Neural cell (in vitro differentiated cells): Measurements from ENCODE around the gene GPR161. TPM values are rescaled to one million over a fixed set of nuclear protein-coding genes. Genes with fewer than 3 reads are reported as not detected.

Experiments used
- H2AFZ ChIP-seq: fragments of 200-600, 300-800 bp; sonication (generic), shearing (Covaris generic); 2 replicates; pipeline ENCODE4 v1.6.0; 2014; ENCODE audit warnings: low read depth, mild to moderate bottlenecking, antibody characterized with exemption, low read length, moderate library complexity
- H3F3A ChIP-seq: fragments of 200-600 bp; shearing (Covaris generic); 2 replicates; pipeline ENCODE4 v1.6.1; 2016; ENCODE audit warnings: mild to moderate bottlenecking, moderate library complexity, mixed read lengths, antibody characterized with exemption, low read length; ENCODE audit not compliant: insufficient read depth, poor library complexity, severe bottlenecking
- H3K27ac ChIP-seq: fragments of 200-600, 300-800 bp; sonication (generic), shearing (Covaris generic); 2 replicates; pipeline ENCODE4 v1.5.1; 2014; ENCODE audit warnings: mild to moderate bottlenecking, low read length, moderate library complexity
- H3K27me3 ChIP-seq: fragments of 300-800, 200-600 bp; sonication (generic), shearing (Covaris generic); 2 replicates; pipeline ENCODE4 v1.6.0; 2014; ENCODE audit warnings: mild to moderate bottlenecking, low read depth, low read length, moderate library complexity; ENCODE audit not compliant: insufficient read depth
- H3K36me3 ChIP-seq: fragments of 300-800, 200-600 bp; sonication (generic), shearing (Covaris generic); 2 replicates; pipeline ENCODE4 v1.5.1; 2014; ENCODE audit warnings: mild to moderate bottlenecking, antibody characterized with exemption, low read length, moderate library complexity; ENCODE audit not compliant: insufficient read depth
- H3K4me2 ChIP-seq: fragments of 300-800, 200-600 bp; sonication (generic), shearing (Covaris generic); 2 replicates; pipeline ENCODE4 v1.6.0; 2014; ENCODE audit warnings: mild to moderate bottlenecking, low read length
- H3K4me3 ChIP-seq: fragments of 300-800, 200-600 bp; sonication (generic), shearing (Covaris generic); 2 replicates; pipeline ENCODE4 v1.5.1; 2014; ENCODE audit warnings: mild to moderate bottlenecking, low read length, moderate library complexity
- H3K79me2 ChIP-seq: fragments of 200-600 bp; shearing (Covaris generic); replicated peaks from 2 replicates; pipeline ENCODE4 v1.6.0; 2014; ENCODE audit warnings: mild to moderate bottlenecking, low read length, moderate library complexity; ENCODE audit not compliant: insufficient read depth
- H3K9ac ChIP-seq: fragments of 300-800, 200-600 bp; sonication (generic), shearing (Covaris generic); 2 replicates; pipeline ENCODE4 v1.6.1; 2016; ENCODE audit warnings: mild to moderate bottlenecking, low read length, mixed read lengths
- H3K9me2 ChIP-seq: fragments of 200-600 bp; shearing (Covaris generic); 2 replicates; pipeline ENCODE4 v1.6.1; 2016; ENCODE audit warnings: mild to moderate bottlenecking, low read length, mixed read lengths; ENCODE audit not compliant: insufficient read depth
- H3K9me3 ChIP-seq: fragments of 200-600, 300-800 bp; sonication (generic), shearing (Covaris generic); 2 replicates; pipeline ENCODE4 v1.6.1; 2016; ENCODE audit warnings: mild to moderate bottlenecking, mixed run types, low read length, moderate library complexity, mixed read lengths
- H4K20me1 ChIP-seq: fragments of 200-600 bp; shearing (Covaris generic); 2 replicates; pipeline ENCODE4 v1.6.1; 2016; ENCODE audit warnings: mild to moderate bottlenecking, mixed run types; ENCODE audit not compliant: insufficient read depth
- EP300 ChIP-seq: fragments of 450-650 bp; conservative IDR thresholded peaks from 2 replicates; pipeline ENCODE4 v1.6.1; 2014; ENCODE audit warnings: antibody characterized with exemption, mild to moderate bottlenecking, moderate library complexity; ENCODE audit not compliant: poor library complexity, severe bottlenecking
- EZH2 ChIP-seq: fragments of 200-600, 300-800 bp; shearing (Covaris generic), sonication (generic); IDR thresholded peaks from 2 replicates; pipeline ENCODE4 v1.6.1; 2014; ENCODE audit warnings: antibody characterized with exemption, low read length, borderline replicate concordance, mild to moderate bottlenecking; ENCODE audit not compliant: insufficient read depth, poor library complexity, severe bottlenecking
- MXI1 ChIP-seq: fragments of 450-650 bp; conservative IDR thresholded peaks from 2 replicates; pipeline ENCODE4 v1.6.1; 2014; ENCODE audit warnings: antibody characterized with exemption, mild to moderate bottlenecking; ENCODE audit not compliant: poor library complexity, severe bottlenecking
- POLR2AphosphoS5 ChIP-seq: IDR thresholded peaks from 2 replicates; pipeline ENCODE4 v1.6.1; 2012
- RAD21 ChIP-seq: fragments of 450-650 bp; conservative IDR thresholded peaks from 2 replicates; pipeline ENCODE4 v1.6.1; 2014; ENCODE audit warnings: antibody characterized with exemption, mild to moderate bottlenecking, moderate library complexity
- SMC3 ChIP-seq: fragments of 450-650 bp; conservative IDR thresholded peaks from 2 replicates; pipeline ENCODE4 v1.6.1; 2014; ENCODE audit warnings: antibody characterized with exemption, mild to moderate bottlenecking, moderate library complexity; ENCODE audit not compliant: poor library complexity
- TAF1 ChIP-seq: IDR thresholded peaks from 2 replicates; pipeline ENCODE4 v1.6.1; 2012; ENCODE audit warnings: low read depth
- polyA plus RNA-seq: library from polyadenylated mRNA; depleted of rRNA; stranded (reverse); fragments of >200 nt; gene quantifications from 2 replicates; pipeline ENCODE4 v1.2.3, GENCODE V29; 2014
- TF ChIP-seq, protein P1 (sequence below): fragments of 450-650 bp; IDR thresholded peaks from 2 replicates; pipeline ENCODE4 v1.5.1; 2014; ENCODE audit warnings: antibody characterized with exemption, mild to moderate bottlenecking, moderate library complexity; ENCODE audit not compliant: poor library complexity, severe bottlenecking
- TF ChIP-seq, protein P2 (sequence below): IDR thresholded peaks from 2 replicates; pipeline ENCODE4 v1.6.1; 2012; ENCODE audit warnings: borderline replicate concordance

GPR161 gene
- polyA plus RNA-seq, 1 donor from 2014 or later, result 39.0 TPM

DNA sequence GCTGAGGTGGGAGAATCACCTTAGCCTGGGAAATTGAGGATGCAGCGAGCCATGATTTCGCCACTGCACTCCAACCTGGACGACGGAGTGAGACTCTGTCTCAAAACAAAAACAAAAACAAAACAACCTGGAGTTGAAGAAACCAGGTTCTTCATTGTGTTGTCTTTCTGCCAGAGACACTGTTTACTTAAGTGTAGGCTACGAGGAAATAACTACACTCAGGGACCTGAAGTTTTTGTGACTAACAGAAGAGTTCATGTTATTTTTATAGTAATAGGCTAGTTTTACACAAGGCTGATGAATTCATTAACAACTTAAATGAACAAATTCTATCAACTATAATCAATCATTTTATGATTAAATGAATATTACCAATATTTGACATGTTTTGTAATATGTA, 101.4 kb downstream of the GPR161 start:
- H2AFZ ChIP-seq, result no peak overlapping the region
- H3K9me3 ChIP-seq, result no peaks in the 10 kb centered on the region
- H3K4me3 ChIP-seq, result no peak overlapping the region
- H4K20me1 ChIP-seq, result no peaks in the 10 kb centered on the region
- H3K9me2 ChIP-seq, result no peaks in the 10 kb centered on the region
- H3K36me3 ChIP-seq, result no peaks in the 10 kb centered on the region
- no peaks in the 10 kb centered on the region for H3K79me2 ChIP-seq
- H3K4me2 ChIP-seq, result no peak overlapping the region
- no peaks in the 10 kb centered on the region for H3F3A ChIP-seq
- TF ChIP-seq EZH2 (no peak), EP300 (no peak), TAF1 (no peak), SMC3 (no peak), POLR2AphosphoS5 (no peak), MXI1 (no peak), RAD21 (no peak)
- TF ChIP-seq, protein P1, sequence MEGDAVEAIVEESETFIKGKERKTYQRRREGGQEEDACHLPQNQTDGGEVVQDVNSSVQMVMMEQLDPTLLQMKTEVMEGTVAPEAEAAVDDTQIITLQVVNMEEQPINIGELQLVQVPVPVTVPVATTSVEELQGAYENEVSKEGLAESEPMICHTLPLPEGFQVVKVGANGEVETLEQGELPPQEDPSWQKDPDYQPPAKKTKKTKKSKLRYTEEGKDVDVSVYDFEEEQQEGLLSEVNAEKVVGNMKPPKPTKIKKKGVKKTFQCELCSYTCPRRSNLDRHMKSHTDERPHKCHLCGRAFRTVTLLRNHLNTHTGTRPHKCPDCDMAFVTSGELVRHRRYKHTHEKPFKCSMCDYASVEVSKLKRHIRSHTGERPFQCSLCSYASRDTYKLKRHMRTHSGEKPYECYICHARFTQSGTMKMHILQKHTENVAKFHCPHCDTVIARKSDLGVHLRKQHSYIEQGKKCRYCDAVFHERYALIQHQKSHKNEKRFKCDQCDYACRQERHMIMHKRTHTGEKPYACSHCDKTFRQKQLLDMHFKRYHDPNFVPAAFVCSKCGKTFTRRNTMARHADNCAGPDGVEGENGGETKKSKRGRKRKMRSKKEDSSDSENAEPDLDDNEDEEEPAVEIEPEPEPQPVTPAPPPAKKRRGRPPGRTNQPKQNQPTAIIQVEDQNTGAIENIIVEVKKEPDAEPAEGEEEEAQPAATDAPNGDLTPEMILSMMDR, result no peak
- TF ChIP-seq, protein P2, sequence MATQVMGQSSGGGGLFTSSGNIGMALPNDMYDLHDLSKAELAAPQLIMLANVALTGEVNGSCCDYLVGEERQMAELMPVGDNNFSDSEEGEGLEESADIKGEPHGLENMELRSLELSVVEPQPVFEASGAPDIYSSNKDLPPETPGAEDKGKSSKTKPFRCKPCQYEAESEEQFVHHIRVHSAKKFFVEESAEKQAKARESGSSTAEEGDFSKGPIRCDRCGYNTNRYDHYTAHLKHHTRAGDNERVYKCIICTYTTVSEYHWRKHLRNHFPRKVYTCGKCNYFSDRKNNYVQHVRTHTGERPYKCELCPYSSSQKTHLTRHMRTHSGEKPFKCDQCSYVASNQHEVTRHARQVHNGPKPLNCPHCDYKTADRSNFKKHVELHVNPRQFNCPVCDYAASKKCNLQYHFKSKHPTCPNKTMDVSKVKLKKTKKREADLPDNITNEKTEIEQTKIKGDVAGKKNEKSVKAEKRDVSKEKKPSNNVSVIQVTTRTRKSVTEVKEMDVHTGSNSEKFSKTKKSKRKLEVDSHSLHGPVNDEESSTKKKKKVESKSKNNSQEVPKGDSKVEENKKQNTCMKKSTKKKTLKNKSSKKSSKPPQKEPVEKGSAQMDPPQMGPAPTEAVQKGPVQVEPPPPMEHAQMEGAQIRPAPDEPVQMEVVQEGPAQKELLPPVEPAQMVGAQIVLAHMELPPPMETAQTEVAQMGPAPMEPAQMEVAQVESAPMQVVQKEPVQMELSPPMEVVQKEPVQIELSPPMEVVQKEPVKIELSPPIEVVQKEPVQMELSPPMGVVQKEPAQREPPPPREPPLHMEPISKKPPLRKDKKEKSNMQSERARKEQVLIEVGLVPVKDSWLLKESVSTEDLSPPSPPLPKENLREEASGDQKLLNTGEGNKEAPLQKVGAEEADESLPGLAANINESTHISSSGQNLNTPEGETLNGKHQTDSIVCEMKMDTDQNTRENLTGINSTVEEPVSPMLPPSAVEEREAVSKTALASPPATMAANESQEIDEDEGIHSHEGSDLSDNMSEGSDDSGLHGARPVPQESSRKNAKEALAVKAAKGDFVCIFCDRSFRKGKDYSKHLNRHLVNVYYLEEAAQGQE, result no peak
- no peak overlapping the region for H3K9ac ChIP-seq
- no peaks in the 10 kb centered on the region for H3K27me3 ChIP-seq
- no peak overlapping the region for H3K27ac ChIP-seq

GRCh38 chr1:168032029-168032428, 104.7 kb downstream of the GPR161 start:
- H3K9me2 ChIP-seq, result no peaks in the 10 kb centered on the region
- TF ChIP-seq TAF1, result no peak
- no peak for TF ChIP-seq RAD21
- TF ChIP-seq MXI1, result no peak
- no peak for TF ChIP-seq EZH2
- TF ChIP-seq EP300, result no peak
- TF ChIP-seq, protein P1, result no peak
- TF ChIP-seq, protein P2, result no peak
- TF ChIP-seq POLR2AphosphoS5, result no peak
- TF ChIP-seq SMC3, result no peak
- no peak overlapping the region for H3K27ac ChIP-seq
- no peak overlapping the region for H3K9ac ChIP-seq
- H3K4me3 ChIP-seq, result no peak overlapping the region
- no peaks in the 10 kb centered on the region for H3K9me3 ChIP-seq
- no peaks in the 10 kb centered on the region for H3K27me3 ChIP-seq
- no peaks in the 10 kb centered on the region for H3F3A ChIP-seq
- H3K36me3 ChIP-seq, result no peaks in the 10 kb centered on the region
- no peak overlapping the region for H2AFZ ChIP-seq
- H3K79me2 ChIP-seq, result no peaks in the 10 kb centered on the region
- H4K20me1 ChIP-seq, result no peaks in the 10 kb centered on the region
- H3K4me2 ChIP-seq, result no peak overlapping the region
